Mucosa of descending colon (tissue), 3 donors: ENCODE results near the gene MLLT10. TPM values are rescaled to one million over a fixed set of nuclear protein-coding genes. Genes with fewer than 3 reads are reported as not detected.

Experiments used
- ATAC-seq: fragments of 200-7000 bp; cut with Tn5 transposase; one replicate; pipeline ENCODE4 v1.9.1; 2020; ENCODE audit warnings: mild to moderate bottlenecking, moderate library complexity
- DNase-seq, 3 donors: peaks; one replicate each; pipeline ENCODE4 v3.0.0-alpha.2; 2020
- H3K36me3 ChIP-seq: fragments of 200-600 bp; one replicate; pipeline ENCODE4 v1.8.0; 2021; ENCODE audit warnings: low read depth, mild to moderate bottlenecking
- H3K4me1 ChIP-seq: fragments of 200-600 bp; one replicate; pipeline ENCODE4 v1.8.0; 2021; ENCODE audit warnings: low read depth, mild to moderate bottlenecking
- H3K4me3 ChIP-seq: fragments of 200-600 bp; one replicate; pipeline ENCODE4 v1.8.0; 2021; ENCODE audit warnings: mild to moderate bottlenecking
- H3K9me3 ChIP-seq: fragments of 200-600 bp; one replicate; pipeline ENCODE4 v1.8.0; 2021; ENCODE audit warnings: mild to moderate bottlenecking
- intact Hi-C, 2 donors: fragments of 100-400 bp; cut with DNase I in 1 of 2; cut with micrococcal nuclease in 1 of 2; formaldehyde crosslinking; loops; one replicate each; pipeline versions ENCODE4 v1.11.0 to v1.11.1; 2022; cut with DNase I, micrococcal nuclease
- total RNA-seq, 3 donors: library from RNA; stranded (reverse); fragmentation: NEBNext Ultra II Directional in 2 of 3; extraction: Animal tissue kit (Norgen Biotek cat#: 25700) in 2 of 3; gene quantifications; one replicate each; pipeline versions ENCODE4 v1.2.1 to v1.2.4, GENCODE V29; 2021 to 2023
- TF ChIP-seq, protein P1 (sequence below): fragments of 200-600 bp; IDR thresholded peaks from one replicate; pipeline ENCODE4 v1.8.0; 2022; ENCODE audit warnings: antibody characterized with exemption, mild to moderate bottlenecking
- donor health status: DM: no; HTN: no; CAD: no; lungs with moderate emphysema.
- donor health status: DM: no; HTN: no; CAD: no.
- donor health status: DM: no; HTN: yes; CAD: no.

The MLLT10 gene
- total RNA-seq, 3 donors from 2014 or later, result 29.6 to 43.1 (median 35.8) TPM

DNA sequence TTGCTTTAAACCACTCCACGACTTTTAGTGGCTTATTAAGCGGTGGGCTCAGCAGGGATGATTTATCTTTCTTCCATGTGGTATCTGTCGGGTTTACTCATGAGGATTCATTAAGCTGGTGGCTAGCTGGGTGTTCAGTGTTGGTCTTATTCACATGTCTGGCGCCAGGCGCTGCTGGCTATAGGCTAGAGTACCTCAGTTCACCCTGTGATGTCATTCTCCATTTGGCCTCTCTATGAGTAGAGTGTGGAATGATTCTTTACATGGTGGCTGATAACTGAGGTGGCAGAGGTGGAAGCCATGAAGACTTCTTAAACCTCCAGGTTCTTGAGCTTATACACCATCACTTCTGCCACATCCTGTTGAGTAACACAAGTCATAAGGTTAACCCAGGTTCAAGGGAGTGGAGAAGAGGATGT lies 115.4 kb downstream of the MLLT10 start:
- Histone ChIP-seq H3K4me3 (no peak overlapping the region), H3K4me1 (no peaks in the 10 kb centered on the region), H3K9me3 (no peaks in the 10 kb centered on the region), H3K36me3 (no peaks in the 10 kb centered on the region)
- intact Hi-C loops, result no loop called here
- TF ChIP-seq, protein P1, sequence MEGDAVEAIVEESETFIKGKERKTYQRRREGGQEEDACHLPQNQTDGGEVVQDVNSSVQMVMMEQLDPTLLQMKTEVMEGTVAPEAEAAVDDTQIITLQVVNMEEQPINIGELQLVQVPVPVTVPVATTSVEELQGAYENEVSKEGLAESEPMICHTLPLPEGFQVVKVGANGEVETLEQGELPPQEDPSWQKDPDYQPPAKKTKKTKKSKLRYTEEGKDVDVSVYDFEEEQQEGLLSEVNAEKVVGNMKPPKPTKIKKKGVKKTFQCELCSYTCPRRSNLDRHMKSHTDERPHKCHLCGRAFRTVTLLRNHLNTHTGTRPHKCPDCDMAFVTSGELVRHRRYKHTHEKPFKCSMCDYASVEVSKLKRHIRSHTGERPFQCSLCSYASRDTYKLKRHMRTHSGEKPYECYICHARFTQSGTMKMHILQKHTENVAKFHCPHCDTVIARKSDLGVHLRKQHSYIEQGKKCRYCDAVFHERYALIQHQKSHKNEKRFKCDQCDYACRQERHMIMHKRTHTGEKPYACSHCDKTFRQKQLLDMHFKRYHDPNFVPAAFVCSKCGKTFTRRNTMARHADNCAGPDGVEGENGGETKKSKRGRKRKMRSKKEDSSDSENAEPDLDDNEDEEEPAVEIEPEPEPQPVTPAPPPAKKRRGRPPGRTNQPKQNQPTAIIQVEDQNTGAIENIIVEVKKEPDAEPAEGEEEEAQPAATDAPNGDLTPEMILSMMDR, result no peak
- DNase-seq (no peak), ATAC-seq (no peak)

DNA sequence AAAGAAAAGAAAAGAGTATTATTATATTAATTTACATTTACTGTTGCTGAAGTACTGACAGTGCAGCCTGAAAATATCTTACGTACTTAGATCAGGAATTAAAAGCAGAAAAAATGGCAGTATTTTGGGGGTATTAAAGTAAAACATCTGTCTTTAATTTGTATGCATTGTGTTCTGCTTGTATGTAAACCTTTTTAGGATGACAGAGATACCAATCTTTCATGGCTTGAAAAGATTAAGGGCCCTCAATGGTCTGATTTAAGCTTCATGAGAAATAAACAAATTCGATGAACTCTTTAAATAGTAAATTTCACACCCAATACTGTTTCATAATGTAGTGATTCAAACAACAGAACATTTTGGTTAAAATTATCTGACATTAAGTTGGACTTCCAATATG lies 116.3 kb downstream of the MLLT10 start:
- DNase-seq, result no peak
- Histone ChIP-seq H3K4me1 (no peaks in the 10 kb centered on the region), H3K9me3 (no peaks in the 10 kb centered on the region), H3K36me3 (no peaks in the 10 kb centered on the region), H3K4me3 (no peak overlapping the region)
- intact Hi-C loops, result no loop called here
- no peak for ATAC-seq
- TF ChIP-seq, protein P1, result no peak

DNA sequence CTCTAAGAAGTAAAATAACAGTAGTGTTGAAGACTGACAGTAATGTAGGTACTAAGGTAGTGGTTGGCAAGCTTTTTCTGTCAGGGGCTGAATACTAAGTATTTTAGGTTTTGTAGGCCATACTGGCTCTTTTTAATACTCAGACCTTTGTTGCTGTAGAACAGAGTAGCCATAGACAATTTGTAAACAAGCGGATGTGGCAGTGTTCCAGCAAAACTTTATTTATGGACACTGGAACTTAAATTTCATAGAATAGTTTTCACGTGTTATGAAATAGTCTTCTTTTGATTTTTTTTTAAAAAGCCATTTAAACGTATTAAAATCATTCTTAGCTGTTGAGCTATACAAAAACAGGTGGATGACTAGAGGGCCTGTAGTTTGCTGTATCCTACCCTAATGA lies 121.2 kb downstream of the MLLT10 start:
- Histone ChIP-seq H3K36me3 (no peaks in the 10 kb centered on the region), H3K4me3 (no peak overlapping the region), H3K9me3 (no peaks in the 10 kb centered on the region), H3K4me1 (no peaks in the 10 kb centered on the region)
- DNase-seq, result no peak
- intact Hi-C loops, result no loop called here
- no peak for ATAC-seq
- TF ChIP-seq, protein P1, result no peak

DNA sequence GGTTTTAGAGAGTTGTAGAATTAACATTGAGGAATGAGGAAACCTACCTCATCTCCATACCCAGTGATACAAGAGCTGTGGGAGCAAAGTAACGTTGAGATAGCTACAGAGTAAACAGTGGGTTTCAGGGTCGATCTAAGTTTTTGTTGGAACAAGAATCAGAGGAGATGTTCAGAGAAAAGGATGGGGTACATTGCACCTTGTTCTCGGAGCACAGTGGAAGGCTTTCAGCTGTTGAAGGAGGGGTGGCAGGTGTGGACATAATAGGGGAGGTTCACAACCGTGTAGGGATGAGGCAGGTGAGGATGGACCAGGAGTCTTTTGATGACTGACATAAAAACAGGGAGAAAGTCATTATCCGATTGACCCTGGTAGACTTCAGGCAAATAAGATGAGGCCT lies 121.7 kb downstream of the MLLT10 start:
- DNase-seq (no peak), ATAC-seq (no peak)
- H3K4me3 ChIP-seq, result no peak overlapping the region
- H3K9me3 ChIP-seq, result no peaks in the 10 kb centered on the region
- no peaks in the 10 kb centered on the region for H3K4me1 ChIP-seq
- no peaks in the 10 kb centered on the region for H3K36me3 ChIP-seq
- intact Hi-C loops, result no loop called here
- TF ChIP-seq, protein P1, result no peak

DNA sequence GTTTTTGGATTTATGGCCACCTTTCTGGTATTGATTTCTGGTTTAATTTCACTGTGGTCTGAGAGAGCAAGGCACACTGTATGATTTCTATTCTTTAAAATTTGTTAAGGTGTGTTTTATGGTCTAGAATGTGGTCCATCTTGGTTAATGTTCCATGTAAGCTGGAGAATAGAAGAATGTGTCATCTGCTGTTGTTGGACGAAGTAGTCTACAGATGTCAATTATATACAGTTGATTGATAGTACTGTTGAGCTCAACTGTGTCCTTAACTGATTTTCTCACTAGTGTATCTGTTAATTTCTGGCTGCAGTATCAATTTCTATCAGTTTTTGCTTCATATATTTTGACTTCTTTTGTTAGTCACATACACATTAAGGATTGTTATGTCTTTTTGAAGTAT lies 127.1 kb downstream of the MLLT10 start:
- no peaks in the 10 kb centered on the region for H3K36me3 ChIP-seq
- ATAC-seq (no peak), DNase-seq (no peak)
- TF ChIP-seq, protein P1, result no peak
- intact Hi-C loops, result no loop called here
- H3K4me1 ChIP-seq, result no peaks in the 10 kb centered on the region
- no peaks in the 10 kb centered on the region for H3K9me3 ChIP-seq
- no peak overlapping the region for H3K4me3 ChIP-seq

DNA sequence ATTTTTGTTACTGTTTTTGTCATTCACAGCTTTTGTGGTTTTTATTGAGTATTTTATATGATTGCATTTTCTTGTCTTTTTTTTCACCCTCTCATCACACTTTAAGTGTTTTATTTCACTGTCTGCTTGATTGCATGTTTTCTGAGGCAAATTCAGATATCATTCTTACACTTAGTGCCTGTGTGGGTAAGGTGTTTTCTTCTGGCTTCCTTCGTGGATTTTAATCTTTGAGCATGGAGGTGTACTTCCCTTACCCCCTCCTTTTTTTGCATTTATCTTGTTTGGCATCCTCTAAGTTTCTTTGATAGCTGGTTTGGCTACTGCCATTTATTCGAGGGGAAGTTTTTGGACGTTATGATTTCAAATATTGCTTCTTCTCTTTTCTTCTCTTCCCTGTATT lies 127.9 kb downstream of the MLLT10 start:
- H3K9me3 ChIP-seq, result no peaks in the 10 kb centered on the region
- TF ChIP-seq, protein P1, result no peak
- no peak overlapping the region for H3K4me3 ChIP-seq
- DNase-seq (no peak), ATAC-seq (no peak)
- no peaks in the 10 kb centered on the region for H3K36me3 ChIP-seq
- no peaks in the 10 kb centered on the region for H3K4me1 ChIP-seq
- intact Hi-C loops, result no loop called here
